UCSD-AML1 (cell line): ENCODE data around the gene TEX51.

Source experiments
- DNase-seq: peaks from one replicate; lab custom pipeline; 2025; ENCODE audit not compliant: unreplicated experiment; lab: John Stamatoyannopoulos, UW

Gene TEX51

GRCh38 chr2:126898636-126899035, at the start of gene TEX51:
TEX51 (plus strand) TSS chr2:126898890; CDS start chr2:126898919, 29 bp downstream.
- no peak for DNase-seq

GRCh38 chr2:126849054-126849453, 49.6 kb upstream of the TEX51 start:
- DNase-seq: no peak

GRCh38 chr2:126849486-126849885, 49.2 kb upstream of the TEX51 start:
- DNase-seq: no peak

GRCh38 chr2:126849991-126850535, 48.6 kb upstream of the TEX51 start:
- DNase-seq: no peak

GRCh38 chr2:126850940-126851339, 47.8 kb upstream of the TEX51 start:
- no peak for DNase-seq

- DNase-seq: no peak
These were observed 46.9 kb upstream of the TEX51 start for GRCh38 chr2:126851756-126852155.

GRCh38 chr2:126852361-126852760, 46.3 kb upstream of the TEX51 start:
- DNase-seq: no peak

GRCh38 chr2:126855606-126856005, 43.1 kb upstream of the TEX51 start:
- no peak for DNase-seq

- no peak for DNase-seq
These were observed 42.3 kb upstream of the TEX51 start for GRCh38 chr2:126856403-126856802.

GRCh38 chr2:126857502-126857901, 41.2 kb upstream of the TEX51 start:
- no peak for DNase-seq

- DNase-seq: no peak
These were observed 40.7 kb upstream of the TEX51 start for GRCh38 chr2:126858013-126858412.

- DNase-seq: no peak
These were observed 40.3 kb upstream of the TEX51 start for GRCh38 chr2:126858436-126858835.

- no peak for DNase-seq
These were observed 39.7 kb upstream of the TEX51 start for GRCh38 chr2:126858991-126859390.

- DNase-seq: no peak
These were observed 39.1 kb upstream of the TEX51 start for GRCh38 chr2:126859631-126860030.

GRCh38 chr2:126860385-126860784, 38.3 kb upstream of the TEX51 start:
- no peak for DNase-seq

- no peak for DNase-seq
These were observed 36.0 kb upstream of the TEX51 start for GRCh38 chr2:126862730-126863129.

GRCh38 chr2:126863336-126864015, 35.2 kb upstream of the TEX51 start:
- DNase-seq: no peak

GRCh38 chr2:126864861-126865260, 33.8 kb upstream of the TEX51 start:
- no peak for DNase-seq

GRCh38 chr2:126866451-126866850, 32.2 kb upstream of the TEX51 start:
- no peak for DNase-seq

GRCh38 chr2:126874961-126875360, 23.7 kb upstream of the TEX51 start:
- DNase-seq: no peak

- DNase-seq: no peak
These were observed 22.1 kb upstream of the TEX51 start for GRCh38 chr2:126876631-126877030.

- DNase-seq: no peak
These were observed 21.6 kb upstream of the TEX51 start for GRCh38 chr2:126877041-126877440.
